GM21529 (cell line): ENCODE measurements around the gene TMBIM1.
A peak's percentile ranks its signal among the peaks of the same experiment; 100 is the strongest.
"Not testable (repeated sequence)": the region's sequence is repeated elsewhere in the genome, so short reads cannot be mapped to it uniquely, and the experiment has no call there.

Source experiments
- ATAC-seq: cut with Tn5 transposase; IDR thresholded peaks from one replicate; pipeline ENCODE4 v1.9.1; 2021; ENCODE audit not compliant: unreplicated experiment

Gene TMBIM1

GRCh38 chr2:218273214-218273907 lies 18.9 kb downstream of the TMBIM1 start:
- not testable (repeated sequence) for ATAC-seq

GRCh38 chr2:218272531-218273212 lies 19.6 kb downstream of the TMBIM1 start:
- peak; percentile 20 for ATAC-seq

GRCh38 chr2:218271865-218272530 lies 20.3 kb downstream of the TMBIM1 start:
- no peak for ATAC-seq

- no peak for ATAC-seq
Observed at GRCh38 chr2:218271487-218271797, 20.9 kb downstream of the TMBIM1 start.

GRCh38 chr2:218270721-218271486 lies 21.4 kb downstream of the TMBIM1 start:
- no peak for ATAC-seq

- peak; percentile 90 for ATAC-seq
Observed at GRCh38 chr2:218269900-218270720, 22.2 kb downstream of the TMBIM1 start, which contains the start of the genes AAMP and PNKD. AAMP (minus strand) TSS chr2:218270137; CDS start chr2:218270086, 51 bp downstream. PNKD (plus strand) TSS chr2:218270519; CDS start chr2:218270536, 17 bp downstream.

GRCh38 chr2:218267259-218267658 lies 25.0 kb downstream of the TMBIM1 start:
- no peak for ATAC-seq

- no peak for ATAC-seq
Observed at GRCh38 chr2:218266316-218266979, 25.9 kb downstream of the TMBIM1 start.

- ATAC-seq: no peak
Observed at GRCh38 chr2:218265626-218266025, 26.7 kb downstream of the TMBIM1 start.

- ATAC-seq: no peak
Observed at GRCh38 chr2:218264773-218265561, 27.3 kb downstream of the TMBIM1 start.

GRCh38 chr2:218263817-218264641 lies 28.3 kb downstream of the TMBIM1 start:
- ATAC-seq: no peak

GRCh38 chr2:218262631-218263586 lies 29.4 kb downstream of the TMBIM1 start:
- no peak for ATAC-seq

GRCh38 chr2:218262237-218262600 lies 30.1 kb downstream of the TMBIM1 start:
- no peak for ATAC-seq

GRCh38 chr2:218261423-218262236 lies 30.7 kb downstream of the TMBIM1 start:
- no peak for ATAC-seq

- ATAC-seq: no peak
Observed at GRCh38 chr2:218260742-218261422, 31.4 kb downstream of the TMBIM1 start, which contains the start of gene GPBAR1. GPBAR1 (plus strand) TSS chr2:218261015; CDS start chr2:218262725, 1,710 bp downstream.

GRCh38 chr2:218260166-218260565 lies 32.1 kb downstream of the TMBIM1 start:
- no peak for ATAC-seq
